DOHH2 (cell line): ENCODE measurements around the gene ACSL1.

Experiments
- H3F3A ChIP-seq: fragments of 200-600 bp; sonication (generic), shearing (Covaris generic); 2 replicates; pipeline ENCODE4 v1.6.0; 2016; ENCODE audit warnings: antibody characterized with exemption, mild to moderate bottlenecking; ENCODE audit not compliant: control insufficient read depth, insufficient read depth
- H3K27ac ChIP-seq: fragments of 200-600 bp; sonication (generic); 2 replicates; pipeline ENCODE4 v1.5.1; 2014; ENCODE audit warnings: low read depth, mild to moderate bottlenecking, low read length, moderate library complexity
- H3K27me3 ChIP-seq: fragments of 200-600 bp; sonication (generic); 2 replicates; pipeline ENCODE4 v1.6.1; 2014; ENCODE audit warnings: mild to moderate bottlenecking, low read length, mixed read lengths; ENCODE audit not compliant: control insufficient read depth
- H3K36me3 ChIP-seq: fragments of 200-600 bp; sonication (generic); 2 replicates; pipeline ENCODE4 v1.6.1; 2014; ENCODE audit warnings: mild to moderate bottlenecking, low read length, moderate library complexity, mixed read lengths; ENCODE audit not compliant: control insufficient read depth
- H3K4me1 ChIP-seq: fragments of 200-600 bp; sonication (generic); 2 replicates; pipeline ENCODE4 v1.6.1; 2014; ENCODE audit warnings: mild to moderate bottlenecking, low read length, mixed read lengths; ENCODE audit not compliant: control insufficient read depth
- H3K4me2 ChIP-seq: fragments of 200-600 bp; sonication (generic); 2 replicates; pipeline ENCODE4 v1.6.0; 2014; ENCODE audit warnings: mild to moderate bottlenecking, low read length, moderate library complexity
- H3K4me3 ChIP-seq: fragments of 200-600 bp; sonication (generic); 2 replicates; pipeline ENCODE4 v1.5.1; 2014; ENCODE audit warnings: mild to moderate bottlenecking, low read length, mixed read lengths
- H3K79me2 ChIP-seq: fragments of 200-600 bp; sonication (generic); 2 replicates; pipeline ENCODE4 v1.6.1; 2014; ENCODE audit warnings: mild to moderate bottlenecking, low read length, mixed read lengths; ENCODE audit not compliant: control insufficient read depth
- H3K9me2 ChIP-seq: fragments of 200-600 bp; sonication (generic); replicated peaks from 2 replicates; pipeline ENCODE4 v1.6.1; 2014; ENCODE audit warnings: mild to moderate bottlenecking, low read length, mixed read lengths; ENCODE audit not compliant: control insufficient read depth
- H3K9me3 ChIP-seq: fragments of 200-600 bp; sonication (generic); 2 replicates; pipeline ENCODE4 v1.6.1; 2014; ENCODE audit warnings: antibody characterized with exemption, low read length, mixed read lengths; ENCODE audit not compliant: control insufficient read depth, insufficient read depth
- H4K20me1 ChIP-seq: fragments of 200-600 bp; sonication (generic); 2 replicates; pipeline ENCODE4 v1.6.0; 2014; ENCODE audit warnings: low read depth, mild to moderate bottlenecking, antibody characterized with exemption, low read length, moderate library complexity; ENCODE audit not compliant: control insufficient read depth, insufficient read depth
- CTCF ChIP-seq: fragments of 200-600 bp; sonication (generic); IDR thresholded peaks from one replicate; pipeline ENCODE4 v1.5.1; 2014; ENCODE audit warnings: antibody characterized with exemption, mild to moderate bottlenecking, low read depth, low read length; ENCODE audit not compliant: poor library complexity, severe bottlenecking
- EZH2phosphoT487 ChIP-seq: fragments of 200-600 bp; sonication (generic); IDR thresholded peaks from 2 replicates; pipeline ENCODE4 v1.6.1; 2017; ENCODE audit warnings: borderline replicate concordance, mild to moderate bottlenecking, antibody characterized with exemption, low read length, moderate library complexity, mixed read lengths

ACSL1 gene

GRCh38 chr4:184778325-184778724, 47.4 kb downstream of the ACSL1 start:
- H3K4me3 ChIP-seq = no peak overlapping the region
- no peaks in the 10 kb centered on the region for H3K9me2 ChIP-seq
- no peak overlapping the region for H3K4me2 ChIP-seq
- H3K9me3 ChIP-seq = no peaks in the 10 kb centered on the region
- peaks cover 5% of the 10 kb centered on the region; the same call in 1 of the 2 replicates for H3K36me3 ChIP-seq
- H3K4me1 ChIP-seq = no peaks in the 10 kb centered on the region
- no peak overlapping the region for H3K27ac ChIP-seq
- no peaks in the 10 kb centered on the region for H3K27me3 ChIP-seq
- TF ChIP-seq EZH2phosphoT487 = no peak
- no peaks in the 10 kb centered on the region for H3F3A ChIP-seq
- no peaks in the 10 kb centered on the region for H3K79me2 ChIP-seq
- no peaks in the 10 kb centered on the region for H4K20me1 ChIP-seq

GRCh38 chr4:184776821-184777220, 48.9 kb downstream of the ACSL1 start:
- no peak for TF ChIP-seq EZH2phosphoT487
- TF ChIP-seq CTCF = no peak
- Histone ChIP-seq H3K27me3 (no peaks in the 10 kb centered on the region), H3K4me1 (no peaks in the 10 kb centered on the region), H3K9me2 (no peaks in the 10 kb centered on the region), H3K36me3 (peaks cover 8% of the 10 kb centered on the region; the same call in 1 of the 2 replicates), H3K4me3 (no peak overlapping the region), H4K20me1 (no peaks in the 10 kb centered on the region), H3K4me2 (no peak overlapping the region), H3F3A (no peaks in the 10 kb centered on the region), H3K9me3 (no peaks in the 10 kb centered on the region), H3K27ac (no peak overlapping the region), H3K79me2 (no peaks in the 10 kb centered on the region)

- Histone ChIP-seq H3K36me3 (peaks cover 8% of the 10 kb centered on the region; the same call in 1 of the 2 replicates), H3F3A (no peaks in the 10 kb centered on the region), H3K4me3 (no peak overlapping the region), H4K20me1 (no peaks in the 10 kb centered on the region), H3K4me2 (no peak overlapping the region), H3K79me2 (no peaks in the 10 kb centered on the region), H3K9me3 (no peaks in the 10 kb centered on the region), H3K27ac (no peak overlapping the region), H3K9me2 (no peaks in the 10 kb centered on the region), H3K4me1 (no peaks in the 10 kb centered on the region), H3K27me3 (no peaks in the 10 kb centered on the region)
- TF ChIP-seq EZH2phosphoT487 (no peak), CTCF (no peak)
These were observed 49.8 kb downstream of the ACSL1 start for GRCh38 chr4:184775854-184776555.

GRCh38 chr4:184774152-184774551, 51.6 kb downstream of the ACSL1 start:
- H3F3A ChIP-seq = no peaks in the 10 kb centered on the region
- H3K9me3 ChIP-seq = no peaks in the 10 kb centered on the region
- no peak overlapping the region for H3K27ac ChIP-seq
- H3K9me2 ChIP-seq = no peaks in the 10 kb centered on the region
- H3K4me3 ChIP-seq = no peak overlapping the region
- no peaks in the 10 kb centered on the region for H3K27me3 ChIP-seq
- TF ChIP-seq EZH2phosphoT487 (no peak), CTCF (no peak)
- H4K20me1 ChIP-seq = no peaks in the 10 kb centered on the region
- no peak overlapping the region for H3K4me2 ChIP-seq
- no peaks in the 10 kb centered on the region for H3K4me1 ChIP-seq
- no peaks in the 10 kb centered on the region for H3K79me2 ChIP-seq
- peaks cover 4% of the 10 kb centered on the region; the same call in 1 of the 2 replicates for H3K36me3 ChIP-seq
